ENCODE data around the gene TGM4.

TGM4 gene

GRCh38 chr3:44915702-44916438 is 41.5 kb downstream of the TGM4 start:
- Histone ChIP-seq H3K4me3 (replicated peaks; ENCODE audit: low read depth, low read length) (no peak overlapping the region), H3K36me3 (ENCODE audit: control insufficient read depth, insufficient read depth, low read length) (peaks cover 3% of the 10 kb centered on the region; the same call in 1 of the 2 replicates), H3K27me3 (replicated peaks; ENCODE audit: control insufficient read depth, insufficient read depth, low read length) (no peaks in the 10 kb centered on the region)
- TF ChIP-seq, protein P1, sequence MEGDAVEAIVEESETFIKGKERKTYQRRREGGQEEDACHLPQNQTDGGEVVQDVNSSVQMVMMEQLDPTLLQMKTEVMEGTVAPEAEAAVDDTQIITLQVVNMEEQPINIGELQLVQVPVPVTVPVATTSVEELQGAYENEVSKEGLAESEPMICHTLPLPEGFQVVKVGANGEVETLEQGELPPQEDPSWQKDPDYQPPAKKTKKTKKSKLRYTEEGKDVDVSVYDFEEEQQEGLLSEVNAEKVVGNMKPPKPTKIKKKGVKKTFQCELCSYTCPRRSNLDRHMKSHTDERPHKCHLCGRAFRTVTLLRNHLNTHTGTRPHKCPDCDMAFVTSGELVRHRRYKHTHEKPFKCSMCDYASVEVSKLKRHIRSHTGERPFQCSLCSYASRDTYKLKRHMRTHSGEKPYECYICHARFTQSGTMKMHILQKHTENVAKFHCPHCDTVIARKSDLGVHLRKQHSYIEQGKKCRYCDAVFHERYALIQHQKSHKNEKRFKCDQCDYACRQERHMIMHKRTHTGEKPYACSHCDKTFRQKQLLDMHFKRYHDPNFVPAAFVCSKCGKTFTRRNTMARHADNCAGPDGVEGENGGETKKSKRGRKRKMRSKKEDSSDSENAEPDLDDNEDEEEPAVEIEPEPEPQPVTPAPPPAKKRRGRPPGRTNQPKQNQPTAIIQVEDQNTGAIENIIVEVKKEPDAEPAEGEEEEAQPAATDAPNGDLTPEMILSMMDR (IDR thresholded peaks at IDR 0.05; ENCODE audit: insufficient read depth, low read length, poor library complexity, severe bottlenecking), result no peak
- DNase-seq (ENCODE audit: extremely low read depth, insufficient read length), result no peak

DNA sequence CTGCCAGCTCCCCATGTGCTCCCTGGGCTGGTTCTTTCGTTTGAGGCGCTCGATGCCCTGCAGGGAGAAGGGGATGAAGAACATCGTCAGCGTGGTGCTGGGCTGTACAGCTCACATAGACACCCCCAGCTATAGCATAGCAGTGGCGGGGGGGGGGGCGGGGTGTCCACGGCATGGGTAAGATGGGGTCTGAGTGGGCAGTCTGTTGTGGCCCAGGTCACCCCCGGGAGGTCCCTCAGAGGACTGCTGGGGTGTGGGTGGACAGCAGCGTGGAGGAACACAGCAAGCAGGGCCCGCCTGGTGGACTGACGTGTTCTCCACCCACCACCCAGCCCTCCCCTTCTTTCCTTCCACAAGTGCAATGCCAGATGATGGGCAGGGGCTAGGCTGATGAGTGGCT is 43.7 kb downstream of the TGM4 start:
- no peaks in the 10 kb centered on the region for H3K27me3 ChIP-seq (replicated peaks; ENCODE audit: control insufficient read depth, insufficient read depth, low read length)
- TF ChIP-seq, protein P1 (IDR thresholded peaks at IDR 0.05; ENCODE audit: insufficient read depth, low read length, poor library complexity, severe bottlenecking), result no peak
- H3K36me3 ChIP-seq (ENCODE audit: control insufficient read depth, insufficient read depth, low read length), result peaks cover 6% of the 10 kb centered on the region
- DNase-seq (ENCODE audit: extremely low read depth, insufficient read length), result no peak
- no peak overlapping the region for H3K4me3 ChIP-seq (replicated peaks; ENCODE audit: low read depth, low read length)

- Histone ChIP-seq H3K36me3 (ENCODE audit: control insufficient read depth, insufficient read depth, low read length) (peaks cover 6% of the 10 kb centered on the region), H3K27me3 (replicated peaks; ENCODE audit: control insufficient read depth, insufficient read depth, low read length) (no peaks in the 10 kb centered on the region), H3K4me3 (replicated peaks; ENCODE audit: low read depth, low read length) (no peak overlapping the region)
- TF ChIP-seq, protein P1 (IDR thresholded peaks at IDR 0.05; ENCODE audit: insufficient read depth, low read length, poor library complexity, severe bottlenecking), result no peak
- no peak for DNase-seq (ENCODE audit: extremely low read depth, insufficient read length)
Observed at GRCh38 chr3:44918581-44918980, 44.2 kb downstream of the TGM4 start.

GRCh38 chr3:44920081-44920480 is 45.7 kb downstream of the TGM4 start:
- TF ChIP-seq, protein P1 (IDR thresholded peaks at IDR 0.05; ENCODE audit: insufficient read depth, low read length, poor library complexity, severe bottlenecking), result no peak
- peaks cover 6% of the 10 kb centered on the region for H3K36me3 ChIP-seq (ENCODE audit: control insufficient read depth, insufficient read depth, low read length)
- H3K27me3 ChIP-seq (replicated peaks; ENCODE audit: control insufficient read depth, insufficient read depth, low read length), result no peaks in the 10 kb centered on the region
- DNase-seq (ENCODE audit: extremely low read depth, insufficient read length), result no peak
- no peak overlapping the region for H3K4me3 ChIP-seq (replicated peaks; ENCODE audit: low read depth, low read length)

DNA sequence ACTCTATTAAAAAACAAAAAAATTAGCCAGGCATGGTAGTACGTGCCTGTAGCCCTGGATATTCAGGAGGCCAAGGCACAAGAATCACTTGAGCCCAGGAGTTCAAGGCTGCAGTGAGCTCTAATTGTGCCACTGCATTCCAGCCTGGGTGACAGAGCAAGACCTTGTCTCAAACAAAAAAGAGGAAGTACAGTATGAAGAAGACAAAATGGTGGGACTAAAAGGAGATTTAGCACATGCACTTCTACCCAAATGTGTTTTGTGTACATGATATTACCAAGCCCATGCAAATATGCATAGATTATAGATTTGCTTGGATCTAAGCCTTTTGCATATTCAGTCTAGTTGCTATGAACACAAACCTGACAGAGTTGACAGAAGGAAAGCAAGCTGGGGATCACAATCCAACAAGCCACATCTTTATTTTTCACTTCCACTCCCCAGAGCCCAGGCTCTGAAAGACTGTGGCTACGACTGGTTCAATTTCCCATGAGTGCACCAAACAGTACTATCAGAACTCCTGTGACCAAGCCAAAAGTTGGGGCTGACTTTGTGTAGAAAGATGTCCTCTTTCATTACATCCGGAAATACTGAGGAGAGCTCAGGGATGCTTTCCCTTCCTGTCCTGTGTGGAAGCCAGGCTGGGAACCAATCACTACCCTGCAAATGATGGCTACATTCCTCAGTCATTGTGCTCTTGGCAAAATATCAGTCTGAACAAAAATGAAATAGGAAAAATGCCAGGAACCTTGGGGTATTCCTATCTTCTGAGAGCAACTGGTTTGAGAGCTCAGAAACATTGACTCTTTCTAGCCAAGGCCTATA is 49.4 kb downstream of the TGM4 start:
- no peak for DNase-seq (ENCODE audit: extremely low read depth, insufficient read length)
- no peak overlapping the region for H3K4me3 ChIP-seq (replicated peaks; ENCODE audit: low read depth, low read length)
- TF ChIP-seq, protein P1 (IDR thresholded peaks at IDR 0.05; ENCODE audit: insufficient read depth, low read length, poor library complexity, severe bottlenecking), result no peak
- no peaks in the 10 kb centered on the region for H3K27me3 ChIP-seq (replicated peaks; ENCODE audit: control insufficient read depth, insufficient read depth, low read length)
- H3K36me3 ChIP-seq (ENCODE audit: control insufficient read depth, insufficient read depth, low read length), result peaks cover 12% of the 10 kb centered on the region
